ENCODE measurements around the gene KIF3C.

KIF3C gene

DNA sequence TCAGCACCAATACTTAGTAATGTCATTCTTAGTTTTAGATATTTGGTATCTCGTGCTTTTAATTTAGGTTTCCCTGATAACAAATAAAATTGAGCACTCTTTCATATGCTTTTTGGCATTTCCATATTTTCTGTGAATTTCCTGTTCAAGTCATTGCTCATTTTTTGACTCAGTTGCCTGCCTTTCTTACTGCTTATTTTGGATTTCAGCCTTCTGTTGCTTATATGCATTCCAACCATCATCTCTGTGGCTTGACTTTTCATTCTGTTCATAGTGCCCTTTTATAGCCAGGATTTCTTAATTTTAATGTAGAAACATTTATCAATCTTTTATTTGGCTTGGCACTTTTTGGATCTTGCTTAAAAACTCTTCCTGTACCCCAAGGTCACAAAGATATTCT, 14.5 kb upstream of the KIF3C start:
- no peak overlapping the region for H3K4me3 ChIP-seq (ENCODE audit: control insufficient read depth, low read depth, low read length)
- DNase-seq (ENCODE audit: low read depth) = no peak
- TF ChIP-seq, protein P1, sequence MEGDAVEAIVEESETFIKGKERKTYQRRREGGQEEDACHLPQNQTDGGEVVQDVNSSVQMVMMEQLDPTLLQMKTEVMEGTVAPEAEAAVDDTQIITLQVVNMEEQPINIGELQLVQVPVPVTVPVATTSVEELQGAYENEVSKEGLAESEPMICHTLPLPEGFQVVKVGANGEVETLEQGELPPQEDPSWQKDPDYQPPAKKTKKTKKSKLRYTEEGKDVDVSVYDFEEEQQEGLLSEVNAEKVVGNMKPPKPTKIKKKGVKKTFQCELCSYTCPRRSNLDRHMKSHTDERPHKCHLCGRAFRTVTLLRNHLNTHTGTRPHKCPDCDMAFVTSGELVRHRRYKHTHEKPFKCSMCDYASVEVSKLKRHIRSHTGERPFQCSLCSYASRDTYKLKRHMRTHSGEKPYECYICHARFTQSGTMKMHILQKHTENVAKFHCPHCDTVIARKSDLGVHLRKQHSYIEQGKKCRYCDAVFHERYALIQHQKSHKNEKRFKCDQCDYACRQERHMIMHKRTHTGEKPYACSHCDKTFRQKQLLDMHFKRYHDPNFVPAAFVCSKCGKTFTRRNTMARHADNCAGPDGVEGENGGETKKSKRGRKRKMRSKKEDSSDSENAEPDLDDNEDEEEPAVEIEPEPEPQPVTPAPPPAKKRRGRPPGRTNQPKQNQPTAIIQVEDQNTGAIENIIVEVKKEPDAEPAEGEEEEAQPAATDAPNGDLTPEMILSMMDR (IDR thresholded peaks at IDR 0.05; ENCODE audit: control insufficient read depth, insufficient read depth, low read depth, low read length, missing control alignments) = no peak

DNA sequence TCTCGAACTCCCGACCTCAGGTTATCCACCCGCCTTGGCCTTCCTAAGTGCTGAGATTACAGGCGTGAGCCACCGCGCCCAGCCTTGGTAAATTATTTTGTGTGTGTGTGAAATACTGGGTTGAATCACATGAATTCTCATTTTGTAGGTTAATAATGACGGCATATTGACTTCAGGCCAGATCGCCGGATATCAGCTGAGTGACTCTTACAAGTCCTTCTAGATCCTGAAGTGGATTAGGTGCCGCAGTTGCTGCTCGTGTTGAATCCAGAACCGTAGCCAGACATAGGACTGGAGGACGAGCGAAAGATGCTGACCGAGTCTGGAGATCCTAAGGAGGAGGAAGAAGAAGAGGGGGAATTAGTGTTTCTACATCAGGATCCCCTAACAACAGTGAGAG, 12.2 kb upstream of the KIF3C start:
- no peak for DNase-seq (ENCODE audit: low read depth)
- TF ChIP-seq, protein P1 (IDR thresholded peaks at IDR 0.05; ENCODE audit: control insufficient read depth, insufficient read depth, low read depth, low read length, missing control alignments) = no peak

DNA sequence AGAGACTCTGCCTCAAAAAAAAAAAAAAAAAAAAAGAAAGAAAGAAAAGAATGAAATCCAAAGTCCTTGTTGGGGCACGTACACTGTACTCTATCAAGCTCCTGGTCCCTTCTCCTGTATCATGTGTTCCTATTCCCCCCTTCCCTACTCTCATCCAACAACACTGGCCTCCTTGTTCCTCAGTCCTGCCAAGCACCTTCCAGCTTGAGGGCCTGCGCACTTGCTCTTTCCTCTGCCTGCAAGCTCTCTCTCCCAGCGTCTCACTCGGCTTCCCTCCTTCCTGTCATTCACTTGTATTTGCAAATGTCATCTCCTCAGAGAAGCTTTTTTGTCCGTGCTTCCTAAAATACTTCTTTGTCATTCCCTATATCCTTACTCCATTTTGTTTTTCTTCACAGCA, 10.8 kb upstream of the KIF3C start:
- TF ChIP-seq, protein P1 (IDR thresholded peaks at IDR 0.05; ENCODE audit: control insufficient read depth, insufficient read depth, low read depth, low read length, missing control alignments) = no peak
- DNase-seq (ENCODE audit: low read depth) = no peak
- no peak overlapping the region for H3K4me3 ChIP-seq (ENCODE audit: control insufficient read depth, low read depth, low read length)

More for the DNA sequence above, 12.2 kb upstream of the KIF3C start:
- H3K4me3 ChIP-seq (ENCODE audit: control insufficient read depth, low read depth, low read length) = no peak overlapping the region

DNA sequence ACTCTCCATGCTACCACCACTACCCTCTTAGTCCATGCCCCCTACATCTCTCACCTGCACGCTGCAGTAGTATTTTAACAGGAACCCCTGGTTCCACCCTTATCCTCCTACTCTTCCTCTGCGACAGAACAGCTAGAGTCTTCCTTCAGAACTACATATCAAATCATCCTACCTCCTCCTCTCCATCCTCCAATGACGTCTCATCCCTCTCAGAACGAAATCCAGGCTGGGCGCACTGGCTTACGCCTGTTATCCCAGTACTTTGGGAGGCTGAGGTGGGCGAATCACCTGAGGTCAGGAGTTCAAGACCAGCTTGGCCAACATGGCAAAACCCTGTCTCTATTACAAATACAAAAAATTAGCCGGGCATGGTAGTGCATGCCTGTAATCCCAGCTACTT, 10.3 kb upstream of the KIF3C start:
- H3K4me3 ChIP-seq (ENCODE audit: control insufficient read depth, low read depth, low read length) = no peak overlapping the region
- TF ChIP-seq, protein P1 (IDR thresholded peaks at IDR 0.05; ENCODE audit: control insufficient read depth, insufficient read depth, low read depth, low read length, missing control alignments) = no peak
- DNase-seq (ENCODE audit: low read depth) = no peak

DNA sequence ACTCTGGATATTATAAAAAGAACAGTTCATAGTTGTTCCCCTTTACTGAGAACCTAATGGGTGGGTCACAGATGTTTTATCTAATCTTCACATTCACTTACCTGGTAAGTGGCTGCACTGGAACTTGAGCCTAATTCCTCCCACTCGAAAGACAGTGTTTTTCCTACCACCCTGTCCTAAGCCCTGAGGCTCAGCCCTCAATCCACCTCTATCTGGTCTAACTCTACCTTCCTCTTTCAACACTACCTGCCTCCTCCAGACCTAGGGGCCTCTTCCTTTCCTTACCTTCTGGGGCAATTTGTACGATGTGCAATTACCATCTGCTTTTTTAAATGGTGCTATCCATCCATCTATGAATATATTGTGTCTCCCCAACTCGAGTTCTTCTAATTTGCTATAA, 9.7 kb upstream of the KIF3C start:
- TF ChIP-seq, protein P1 (IDR thresholded peaks at IDR 0.05; ENCODE audit: control insufficient read depth, insufficient read depth, low read depth, low read length, missing control alignments) = no peak
- no peak for DNase-seq (ENCODE audit: low read depth)
- no peak overlapping the region for H3K4me3 ChIP-seq (ENCODE audit: control insufficient read depth, low read depth, low read length)

DNA sequence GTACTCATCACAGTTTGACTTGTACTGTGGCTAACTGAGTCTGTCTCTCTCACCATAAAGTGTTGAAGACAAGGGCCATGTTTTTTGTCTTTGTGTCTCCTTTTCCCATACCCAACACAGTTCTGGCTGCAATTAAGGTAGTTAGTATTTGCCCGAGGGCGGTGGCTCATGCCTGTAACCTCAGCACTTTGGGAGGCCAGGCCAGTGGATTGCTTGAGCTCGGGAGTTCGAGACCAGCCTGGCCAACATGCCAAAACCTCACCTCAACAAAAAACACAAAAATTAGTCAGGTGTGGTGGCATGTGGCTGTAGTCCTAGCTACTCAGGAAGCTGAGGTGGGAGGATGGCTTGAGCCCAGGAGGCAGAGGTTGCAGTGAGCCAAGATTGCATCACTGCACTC, 6.9 kb upstream of the KIF3C start:
- no peak overlapping the region for H3K4me3 ChIP-seq (ENCODE audit: control insufficient read depth, low read depth, low read length)
- TF ChIP-seq, protein P1 (IDR thresholded peaks at IDR 0.05; ENCODE audit: control insufficient read depth, insufficient read depth, low read depth, low read length, missing control alignments) = no peak
- no peak for DNase-seq (ENCODE audit: low read depth)

DNA sequence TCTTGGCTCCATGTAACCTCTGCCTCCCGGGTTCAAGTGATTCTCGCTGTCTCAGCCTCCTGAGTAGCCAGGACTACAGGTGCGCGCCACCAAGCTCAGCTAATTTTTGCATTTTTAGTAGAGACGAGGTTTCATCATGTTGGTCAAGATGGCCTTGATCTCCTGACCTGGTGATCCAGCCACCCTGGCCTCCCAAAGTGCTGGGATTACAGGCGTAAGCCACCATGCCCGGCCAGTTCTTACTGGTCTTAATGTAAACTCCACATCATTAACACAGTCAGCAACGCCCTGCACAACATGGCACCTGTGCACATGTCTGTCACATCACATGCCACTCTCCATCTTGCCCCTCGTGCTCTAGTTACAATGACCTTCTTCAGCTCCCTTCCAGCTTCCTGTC, 5.8 kb upstream of the KIF3C start:
- no peak overlapping the region for H3K4me3 ChIP-seq (ENCODE audit: control insufficient read depth, low read depth, low read length)
- DNase-seq (ENCODE audit: low read depth) = no peak
- TF ChIP-seq, protein P1 (IDR thresholded peaks at IDR 0.05; ENCODE audit: control insufficient read depth, insufficient read depth, low read depth, low read length, missing control alignments) = no peak
